OCI-LY3 (cell line): ENCODE measurements around the gene AKAP8L.

Experiments used
- H2AFZ ChIP-seq: fragments of 200-600, 300-600 bp; shearing (Covaris generic); 2 replicates; pipeline ENCODE4 v1.6.0; 2014; ENCODE audit warnings: antibody characterized with exemption, low read depth, low read length
- H3K27ac ChIP-seq: fragments of 200-600, 300-600 bp; sonication (generic); 2 replicates; pipeline ENCODE4 v1.5.1; 2014; ENCODE audit warnings: mild to moderate bottlenecking, low read length, moderate library complexity, mixed read lengths
- H3K27me3 ChIP-seq: fragments of 200-600, 300-600 bp; sonication (generic); 2 replicates; pipeline ENCODE4 v1.6.1; 2014; ENCODE audit warnings: low read depth, low read length, mixed read lengths
- H3K36me3 ChIP-seq: fragments of 200-600, 300-600 bp; sonication (generic); replicated peaks from 2 replicates; pipeline ENCODE3; 2014; ENCODE audit warnings: low read depth, low read length, mixed read lengths
- H3K4me1 ChIP-seq: fragments of 300-600, 200-600 bp; sonication (generic); 2 replicates; pipeline ENCODE4 v1.6.1; 2014; ENCODE audit warnings: low read length, mixed read lengths
- H3K4me2 ChIP-seq: fragments of 200-600, 300-600 bp; sonication (generic); 2 replicates; pipeline ENCODE4 v1.6.1; 2014; ENCODE audit warnings: low read length, mixed read lengths
- H3K4me3 ChIP-seq: fragments of 300-600, 200-600 bp; sonication (generic); 2 replicates; pipeline ENCODE4 v1.5.1; 2014; ENCODE audit warnings: antibody characterized with exemption, mild to moderate bottlenecking, low read length, moderate library complexity
- H3K79me2 ChIP-seq: fragments of 300-600, 200-600 bp; shearing (Covaris generic); 2 replicates; pipeline ENCODE4 v1.6.1; 2014; ENCODE audit warnings: mild to moderate bottlenecking, low read length, mixed read lengths
- H3K9ac ChIP-seq: fragments of 300-600, 200-600 bp; shearing (Covaris generic); 2 replicates; pipeline ENCODE4 v1.6.0; 2014; ENCODE audit warnings: mild to moderate bottlenecking, low read length, moderate library complexity
- H3K9me3 ChIP-seq: fragments of 200-600, 300-600 bp; shearing (Covaris generic); 2 replicates; pipeline ENCODE4 v1.6.1; 2014; ENCODE audit warnings: low read length, mixed read lengths; ENCODE audit not compliant: insufficient read depth
- H4K20me1 ChIP-seq: fragments of 200-600, 300-600 bp; sonication (generic); 2 replicates; pipeline ENCODE4 v1.6.1; 2016; ENCODE audit warnings: low read length, mixed read lengths; ENCODE audit not compliant: insufficient read depth
- EZH2phosphoT487 ChIP-seq: fragments of 200-600 bp; shearing (Covaris generic); IDR thresholded peaks from 2 replicates; pipeline ENCODE4 v1.6.1; 2018; ENCODE audit warnings: antibody characterized with exemption, mixed run types, low read depth
- TF ChIP-seq, protein P1 (sequence below): fragments of 200-600, 300-600 bp; sonication (generic); IDR thresholded peaks from 2 replicates; pipeline ENCODE4 v1.5.1; 2014; ENCODE audit warnings: antibody characterized with exemption, low read length, low read depth

The AKAP8L gene

DNA sequence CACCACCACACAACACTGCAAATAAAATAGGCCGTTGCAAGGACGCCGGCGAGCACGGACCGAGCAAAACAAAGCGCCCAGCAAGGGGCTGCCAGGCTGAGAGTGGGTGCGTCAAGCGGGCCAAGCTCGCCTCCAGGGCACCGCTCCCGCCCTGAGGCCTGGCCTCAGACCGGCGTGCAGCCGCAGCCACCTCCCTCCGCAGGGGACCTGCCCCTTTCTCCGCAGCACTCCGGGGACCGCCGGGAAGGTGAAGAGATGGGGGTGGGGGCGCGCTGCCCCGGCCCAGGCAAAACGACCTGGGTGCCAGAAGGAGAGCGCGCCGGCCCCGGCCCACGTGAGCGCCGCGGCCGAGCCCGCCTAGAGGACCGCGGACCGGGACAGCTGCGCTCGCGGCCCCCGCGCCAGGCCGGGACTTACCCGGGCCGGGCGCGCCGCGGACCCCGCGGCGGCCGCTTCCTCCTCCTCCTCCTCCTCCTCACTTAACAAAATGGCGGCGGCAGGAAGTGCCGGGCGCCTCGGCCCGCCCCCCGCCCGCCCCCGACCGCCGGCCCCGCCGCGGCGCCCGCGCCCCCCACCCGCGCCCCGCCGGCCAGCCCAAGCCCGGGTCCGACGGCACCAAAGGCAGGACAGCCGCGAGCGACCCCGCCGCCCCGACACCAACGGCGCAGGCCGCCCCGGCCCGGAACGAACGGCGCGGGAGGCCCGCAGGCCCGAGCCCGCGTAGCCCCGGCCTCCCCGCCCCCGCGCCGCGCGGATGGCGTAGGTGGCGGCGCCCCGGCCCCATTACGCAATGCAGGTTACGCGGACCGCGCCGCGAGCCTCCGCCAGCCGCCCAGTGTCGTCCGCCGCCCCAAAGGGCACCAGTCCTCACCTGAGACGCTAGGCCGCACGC, 87.1 kb downstream of the AKAP8L start:
- Histone ChIP-seq H3K9me3 (no peaks in the 10 kb centered on the region), H3K4me1 (peaks cover 49% of the 10 kb centered on the region), H3K9ac (peak overlapping the region; percentile 92), H3K79me2 (peaks cover 92% of the 10 kb centered on the region), H3K27ac (peak overlapping the region; percentile 77), H3K27me3 (no peaks in the 10 kb centered on the region), H2AFZ (no peak overlapping the region), H3K4me3 (peak overlapping the region; percentile 85), H3K36me3 (peaks cover 39% of the 10 kb centered on the region), H3K4me2 (peak overlapping the region; percentile 95), H4K20me1 (peaks cover 57% of the 10 kb centered on the region)
- TF ChIP-seq, protein P1, sequence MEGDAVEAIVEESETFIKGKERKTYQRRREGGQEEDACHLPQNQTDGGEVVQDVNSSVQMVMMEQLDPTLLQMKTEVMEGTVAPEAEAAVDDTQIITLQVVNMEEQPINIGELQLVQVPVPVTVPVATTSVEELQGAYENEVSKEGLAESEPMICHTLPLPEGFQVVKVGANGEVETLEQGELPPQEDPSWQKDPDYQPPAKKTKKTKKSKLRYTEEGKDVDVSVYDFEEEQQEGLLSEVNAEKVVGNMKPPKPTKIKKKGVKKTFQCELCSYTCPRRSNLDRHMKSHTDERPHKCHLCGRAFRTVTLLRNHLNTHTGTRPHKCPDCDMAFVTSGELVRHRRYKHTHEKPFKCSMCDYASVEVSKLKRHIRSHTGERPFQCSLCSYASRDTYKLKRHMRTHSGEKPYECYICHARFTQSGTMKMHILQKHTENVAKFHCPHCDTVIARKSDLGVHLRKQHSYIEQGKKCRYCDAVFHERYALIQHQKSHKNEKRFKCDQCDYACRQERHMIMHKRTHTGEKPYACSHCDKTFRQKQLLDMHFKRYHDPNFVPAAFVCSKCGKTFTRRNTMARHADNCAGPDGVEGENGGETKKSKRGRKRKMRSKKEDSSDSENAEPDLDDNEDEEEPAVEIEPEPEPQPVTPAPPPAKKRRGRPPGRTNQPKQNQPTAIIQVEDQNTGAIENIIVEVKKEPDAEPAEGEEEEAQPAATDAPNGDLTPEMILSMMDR, result no peak
- no peak for TF ChIP-seq EZH2phosphoT487

DNA sequence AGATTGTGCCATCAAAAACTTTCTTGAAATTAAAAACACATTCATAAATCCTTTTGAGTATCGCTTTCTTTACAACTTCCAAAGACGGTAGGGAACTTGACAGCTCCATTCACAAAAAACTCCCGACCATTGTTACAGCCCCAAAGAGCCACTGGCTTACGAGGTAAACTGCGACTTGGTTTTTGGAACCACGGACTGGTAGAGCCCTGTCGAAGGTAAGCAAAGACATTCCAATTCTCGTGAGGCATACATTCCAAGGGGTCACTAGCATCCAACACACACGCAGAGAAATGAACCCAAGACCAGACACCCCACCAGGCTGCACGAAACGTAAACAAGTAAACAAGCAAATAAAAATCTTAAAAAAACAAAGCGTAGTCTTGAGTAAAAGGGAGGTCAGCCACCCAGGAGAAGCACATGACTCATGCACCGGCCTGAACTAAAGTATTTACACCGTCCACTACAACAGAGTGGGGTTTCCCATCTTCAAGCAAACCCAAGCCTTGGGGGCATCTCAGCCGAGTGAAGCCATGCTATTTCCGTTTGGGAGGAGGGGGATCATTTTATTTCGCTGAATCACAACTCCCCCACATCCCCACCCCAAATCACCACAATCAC, 87.9 kb downstream of the AKAP8L start:
- peaks cover 59% of the 10 kb centered on the region for H4K20me1 ChIP-seq

More for the DNA sequence above, 87.9 kb downstream of the AKAP8L start:
- Histone ChIP-seq H3K9ac (peak overlapping the region; percentile 92), H3K4me2 (peak overlapping the region; percentile 95), H3K79me2 (peaks cover 92% of the 10 kb centered on the region), H3K36me3 (peaks cover 31% of the 10 kb centered on the region), H2AFZ (no peak overlapping the region), H3K9me3 (no peaks in the 10 kb centered on the region), H3K4me3 (peak overlapping the region; percentile 85), H3K27ac (peak overlapping the region; percentile 73), H3K27me3 (no peaks in the 10 kb centered on the region), H3K4me1 (peaks cover 52% of the 10 kb centered on the region)
- TF ChIP-seq EZH2phosphoT487, result no peak
- TF ChIP-seq, protein P1, result no peak
